Measurements from ENCODE around the gene GLP2R.

GRCh38 chr17:9813166-9813565 lies 12.6 kb upstream of the GLP2R start:
- TF ChIP-seq CTCF (IDR thresholded peaks at IDR 0.05) (no peak), POLR2A (IDR thresholded peaks at IDR 0.05) (no peak)
